HG02642 (cell line): ENCODE data around the gene PPM1L.

Experiments
- ATAC-seq: cut with Tn5 transposase; IDR thresholded peaks from one replicate; pipeline ENCODE4 v1.9.1; 2021; ENCODE audit warnings: mild to moderate bottlenecking; ENCODE audit not compliant: unreplicated experiment, poor library complexity

Gene PPM1L

DNA sequence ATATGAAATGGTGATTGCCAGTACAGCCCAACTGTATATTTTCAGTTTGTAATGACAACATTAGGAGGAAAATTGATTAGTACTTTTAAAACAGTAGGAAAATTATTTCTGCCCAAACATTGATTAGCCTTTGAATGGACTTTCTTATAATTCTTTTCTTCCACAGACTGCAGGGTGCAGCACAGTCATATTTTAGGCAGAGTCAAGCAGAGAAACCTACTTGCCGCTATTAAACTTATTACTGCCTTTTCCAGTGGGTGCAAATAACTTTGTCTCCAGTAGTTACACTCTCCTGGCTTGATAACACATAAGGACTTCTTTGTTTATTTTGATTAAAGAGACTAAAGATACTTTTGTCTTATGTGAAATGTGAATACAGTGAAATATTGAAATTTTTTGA, 85.4 kb downstream of the PPM1L start:
- no peak for ATAC-seq

DNA sequence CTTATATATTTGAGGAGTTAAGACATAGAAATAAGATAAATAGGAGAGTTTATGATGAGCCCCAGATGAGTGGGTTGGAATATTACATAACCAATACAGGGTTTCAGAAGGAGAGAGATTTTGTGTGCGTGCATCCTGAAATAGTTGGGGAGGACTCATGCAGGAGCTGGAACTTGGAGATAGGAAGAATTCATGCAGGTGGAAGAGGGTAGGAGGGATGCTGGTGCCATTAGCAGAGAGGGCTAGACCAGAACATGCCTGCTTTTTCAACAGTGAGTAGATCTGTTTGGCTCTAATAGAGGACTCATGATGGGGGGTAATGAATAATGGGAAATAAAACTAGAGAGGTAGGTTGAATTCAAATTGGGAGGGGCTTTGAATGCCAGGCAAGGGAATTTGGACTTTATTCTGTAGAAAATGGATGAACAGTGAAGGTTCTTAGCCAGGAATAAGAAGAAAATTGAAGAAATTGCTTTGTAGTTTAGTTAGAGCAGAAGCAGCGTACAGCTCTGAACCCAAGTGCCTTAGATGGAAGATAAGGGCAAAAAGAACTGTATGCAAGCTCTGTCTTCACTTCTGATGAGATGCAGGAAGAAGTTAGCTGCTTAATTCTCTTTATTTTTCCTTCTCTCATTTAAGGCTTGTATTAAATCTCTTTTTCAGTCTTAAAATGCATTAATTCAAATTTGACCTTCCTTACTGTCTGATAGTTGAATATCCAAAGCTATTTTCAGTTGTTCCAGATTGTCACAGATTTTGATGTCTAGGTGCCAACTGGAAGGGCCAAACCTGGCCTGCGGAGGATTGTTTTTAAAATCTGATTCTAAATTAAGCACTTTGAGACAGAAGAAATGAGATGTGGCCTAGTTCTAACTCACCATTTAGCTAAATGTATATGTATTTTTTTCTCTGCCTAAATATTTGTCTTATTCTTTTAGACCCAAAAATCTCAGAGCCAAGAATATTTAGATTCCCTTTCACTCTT, 86.3 kb downstream of the PPM1L start:
- ATAC-seq, result no peak

- no peak for ATAC-seq
These were observed 95.7 kb downstream of the PPM1L start for GRCh38 chr3:160851629-160852210.

GRCh38 chr3:160852856-160853255, 96.8 kb downstream of the PPM1L start:
- no peak for ATAC-seq

DNA sequence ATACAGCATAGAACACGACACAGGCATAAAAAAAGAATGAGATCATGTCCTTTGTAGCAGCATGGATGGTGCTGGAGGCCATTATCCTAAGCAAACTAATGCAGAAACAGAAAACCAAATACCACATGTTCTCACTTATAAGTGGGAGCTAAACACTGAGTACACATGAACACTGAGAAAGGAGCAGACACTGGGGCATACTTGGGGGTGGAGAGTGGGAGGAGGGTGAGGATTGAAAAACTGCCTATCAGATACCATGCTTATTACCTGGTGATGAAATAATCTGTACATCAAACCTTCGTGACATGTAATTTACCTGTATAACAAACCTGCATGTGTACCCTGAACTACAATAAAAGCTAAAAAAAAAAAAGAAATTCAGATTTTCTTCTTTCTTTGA, 100.4 kb downstream of the PPM1L start:
- ATAC-seq, result no peak

- no peak for ATAC-seq
These were observed 101.6 kb downstream of the PPM1L start for GRCh38 chr3:160857476-160858119.

DNA sequence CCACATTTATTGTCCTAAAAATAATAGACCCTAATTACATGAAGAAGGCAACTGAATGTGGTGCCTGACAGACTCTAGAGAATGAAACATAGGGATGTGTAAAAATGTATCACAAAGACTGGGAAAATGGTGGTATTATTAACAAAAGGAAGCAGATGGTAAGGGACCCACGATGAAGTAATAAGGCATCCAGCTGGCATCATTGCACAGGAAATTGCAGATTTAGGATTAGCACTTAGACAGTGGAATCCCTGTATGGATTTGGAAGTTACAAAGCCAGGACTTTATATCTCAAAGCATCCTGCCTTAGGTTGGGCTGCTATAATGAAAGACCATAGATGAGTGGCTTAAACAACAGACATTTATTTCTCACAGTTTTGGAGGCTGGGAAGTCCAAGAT, 104.3 kb downstream of the PPM1L start:
- ATAC-seq, result no peak

- no peak for ATAC-seq
These were observed 113.8 kb downstream of the PPM1L start for GRCh38 chr3:160869825-160870224.

DNA sequence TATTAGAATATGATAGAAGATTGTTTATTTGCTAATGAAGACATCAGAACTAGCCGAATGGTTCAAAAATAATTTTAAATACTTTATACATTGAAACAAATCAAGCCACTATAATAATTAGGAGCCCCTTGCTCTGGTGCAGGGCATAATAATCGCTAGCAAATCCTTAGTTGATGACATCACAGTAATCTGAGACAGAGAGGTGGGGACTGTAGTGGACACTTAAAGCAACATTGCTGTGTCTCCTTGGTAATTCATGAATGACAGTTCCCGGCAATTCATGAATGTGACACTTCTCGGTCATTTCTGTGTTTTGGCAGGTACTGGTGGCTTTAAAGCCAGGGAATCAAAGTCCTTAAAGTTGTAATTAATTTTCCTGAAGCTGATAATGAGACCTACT, 114.3 kb downstream of the PPM1L start:
- ATAC-seq, result no peak

- no peak for ATAC-seq
These were observed 118.7 kb downstream of the PPM1L start for GRCh38 chr3:160874736-160875135.

- ATAC-seq, result no peak
These were observed 120.6 kb downstream of the PPM1L start for GRCh38 chr3:160876643-160877042.

- ATAC-seq, result no peak
These were observed 123.8 kb downstream of the PPM1L start for GRCh38 chr3:160879859-160880258.

DNA sequence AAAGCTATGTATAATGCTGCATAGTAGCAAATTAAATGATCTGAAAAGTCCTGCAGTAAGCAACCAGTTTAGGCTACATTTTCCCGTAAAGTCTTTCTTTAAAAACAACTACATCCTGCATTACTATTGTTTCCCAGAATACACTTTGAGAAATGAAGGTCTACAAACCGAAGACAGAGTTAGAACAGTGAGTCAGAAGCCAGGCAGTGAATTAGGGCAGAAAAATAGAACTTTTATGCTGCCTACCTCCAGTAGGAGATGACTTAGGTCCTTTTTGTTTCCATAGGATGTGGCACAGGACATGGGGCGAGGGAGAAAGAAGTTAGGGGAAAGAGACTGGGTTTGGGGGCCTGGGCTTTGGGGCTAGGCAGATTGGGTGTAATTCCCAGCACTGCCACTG, 127.3 kb downstream of the PPM1L start:
- no peak for ATAC-seq

DNA sequence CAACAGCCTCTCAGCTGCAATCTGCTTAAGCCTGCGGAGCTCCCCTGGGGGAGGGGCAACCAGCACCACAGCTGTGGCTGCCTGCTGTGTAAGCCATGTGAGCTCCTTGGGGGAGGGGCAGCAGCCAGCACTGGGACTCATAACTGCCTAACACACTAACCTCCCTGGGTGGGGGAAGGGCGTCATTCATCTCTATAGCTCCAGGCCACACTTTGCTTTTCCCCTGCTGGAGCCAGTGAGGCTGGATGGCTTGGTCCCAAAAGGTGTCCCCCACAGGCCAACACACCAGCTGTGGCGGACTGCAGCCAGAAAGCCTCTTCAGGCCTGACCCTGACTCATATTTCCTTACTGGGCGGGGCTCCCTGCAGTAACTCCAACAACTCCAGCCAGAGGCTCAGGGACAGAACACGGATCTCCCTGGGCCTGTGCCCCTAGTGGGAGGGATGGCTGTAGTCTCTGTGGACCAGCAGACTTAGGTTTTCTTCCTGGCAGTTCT, 129.8 kb downstream of the PPM1L start:
- ATAC-seq, result peak; percentile 45

DNA sequence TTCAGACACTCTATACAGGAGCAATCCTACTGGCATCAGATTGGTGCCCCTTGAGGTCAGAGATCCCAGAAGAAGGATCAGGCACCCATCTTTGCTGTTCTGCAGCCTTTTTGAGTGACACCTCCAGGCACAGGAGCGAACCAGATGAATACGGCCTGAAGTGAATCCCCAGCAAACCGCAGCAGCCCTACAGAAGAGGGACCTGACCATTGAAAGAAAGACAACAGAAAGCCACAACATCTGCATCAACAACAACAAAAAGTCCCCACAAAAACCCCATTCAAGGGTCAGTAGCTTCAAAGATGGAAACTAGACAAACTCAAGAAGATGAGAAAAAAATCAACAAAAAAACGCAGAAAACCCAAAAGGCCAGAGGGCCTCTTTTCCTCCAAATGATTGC, 130.4 kb downstream of the PPM1L start:
- ATAC-seq, result peak; percentile 92

DNA sequence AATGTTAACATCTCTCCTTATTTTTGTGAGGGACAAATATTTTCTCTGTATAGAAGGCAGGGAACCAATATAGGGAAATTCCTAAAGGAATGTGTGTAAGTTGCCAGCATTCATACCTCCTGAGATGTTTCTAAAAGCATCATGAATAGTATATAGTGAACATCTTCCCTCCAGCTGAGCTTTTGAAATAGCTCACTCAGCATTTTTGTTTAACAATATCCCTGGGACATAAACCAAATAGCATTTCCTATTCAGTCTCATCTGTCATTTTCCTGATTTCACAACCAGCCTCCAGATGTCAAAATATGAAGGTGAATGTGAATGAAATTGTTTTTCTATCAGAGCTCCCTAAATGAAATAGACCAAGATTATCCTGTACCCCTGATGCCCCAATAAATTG, 137.2 kb downstream of the PPM1L start:
- no peak for ATAC-seq

- ATAC-seq, result no peak
These were observed 148.7 kb downstream of the PPM1L start for GRCh38 chr3:160904691-160905090.

- ATAC-seq, result no peak
These were observed 150.6 kb downstream of the PPM1L start for GRCh38 chr3:160906646-160907045.

DNA sequence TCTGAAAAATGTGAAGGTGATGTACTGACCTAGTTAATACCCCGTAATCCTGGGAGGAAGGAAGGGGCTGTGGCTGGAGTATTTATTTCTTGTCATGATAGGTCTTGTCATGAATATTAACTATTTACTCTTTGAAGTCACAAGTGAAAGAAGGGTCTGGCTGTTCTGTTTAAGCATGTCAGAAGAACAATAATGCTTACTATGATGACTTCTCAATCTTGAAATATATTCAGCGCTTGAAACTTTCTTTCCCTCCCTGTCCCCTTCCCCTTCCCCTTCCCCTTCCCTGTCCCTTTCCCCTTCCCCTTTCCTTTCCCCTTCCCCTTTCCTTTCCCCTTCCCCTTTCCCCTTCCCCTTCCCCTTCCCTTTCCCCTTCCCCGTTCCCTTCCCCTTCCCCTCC, 153.9 kb downstream of the PPM1L start:
- ATAC-seq, result no peak

GRCh38 chr3:160911411-160911810, 155.4 kb downstream of the PPM1L start:
- ATAC-seq, result no peak

DNA sequence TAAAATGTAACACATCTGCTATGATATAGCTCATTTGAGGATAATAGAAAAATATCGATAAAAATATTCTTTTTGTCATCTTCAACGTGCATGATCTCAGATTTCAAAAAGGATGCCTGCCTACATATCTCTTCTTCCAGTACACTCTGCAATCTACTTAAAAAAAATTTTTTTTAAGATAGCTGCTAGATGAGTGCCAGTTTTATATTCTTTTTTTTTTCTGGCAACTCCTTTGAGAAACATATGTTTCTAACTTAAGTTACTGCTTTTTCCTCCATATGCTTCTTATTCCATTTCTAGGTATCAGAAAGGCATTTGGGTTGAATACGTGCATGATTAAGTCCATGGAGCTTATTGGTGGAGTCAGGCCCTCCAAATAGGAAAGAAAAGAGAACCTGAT, 160.4 kb downstream of the PPM1L start:
- no peak for ATAC-seq
